Esophagus muscularis mucosa (tissue), 4 donors: ENCODE measurements around the gene GSK3B.

Experiments
- CTCF ChIP-seq, 3 experiments: fragments of 200-600 bp in 2 of 3; fragments of 450-650 bp in 1 of 3; sonication (generic) in 2 of 3; IDR thresholded peaks; one replicate each; pipeline ENCODE4 v1.5.1; 2017 to 2019; ENCODE audit warnings: antibody characterized with exemption in 3 of 3, mild to moderate bottlenecking in 2 of 3, moderate library complexity in 1 of 3
- EP300 ChIP-seq: sonication (generic); formaldehyde crosslinking; IDR thresholded peaks from one replicate; pipeline ENCODE4 v1.6.1; 2017; ENCODE audit warnings: antibody characterized with exemption
- POLR2A ChIP-seq: fragments of 450-650 bp; IDR thresholded peaks from one replicate; pipeline ENCODE4 v1.6.1; 2017; ENCODE audit warnings: antibody characterized with exemption, moderate library complexity, mild to moderate bottlenecking, low read depth
- POLR2AphosphoS5 ChIP-seq, 2 donors: sonication (generic); formaldehyde crosslinking; IDR thresholded peaks; one replicate each; pipeline ENCODE4 v1.6.1; 2017; ENCODE audit warnings: antibody characterized with exemption in 2 of 2

DNA sequence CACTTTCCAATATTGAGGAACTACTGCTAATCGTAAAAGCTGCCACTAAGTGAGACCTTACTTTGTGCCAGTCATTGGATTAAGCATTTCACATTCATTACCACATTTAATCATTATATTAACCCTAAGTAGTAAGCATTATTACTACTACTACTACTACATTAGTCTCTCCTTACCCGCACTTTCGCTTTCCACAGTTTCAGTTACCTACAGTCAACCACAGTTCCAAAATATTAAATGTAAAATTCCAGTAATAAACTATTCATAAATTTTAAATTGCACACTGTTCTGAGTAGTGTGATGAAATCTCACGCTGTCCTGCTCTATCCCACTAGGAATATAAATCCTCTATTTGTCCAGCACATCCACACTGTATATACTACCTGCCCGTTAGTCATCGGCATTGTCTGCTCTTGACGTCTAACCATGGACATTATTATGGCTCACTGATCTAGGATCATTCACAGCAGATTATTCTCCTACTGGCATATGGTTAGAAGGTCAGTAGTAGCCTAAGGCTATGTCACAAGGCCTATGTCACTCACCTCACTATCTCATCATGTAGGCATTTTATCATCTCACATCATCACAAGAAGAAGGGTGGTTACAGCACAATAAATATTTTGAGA lies 121.1 kb downstream of the GSK3B start:
- TF ChIP-seq POLR2AphosphoS5 (IDR thresholded peaks at IDR 0.05) = no peak
- no peak for TF ChIP-seq CTCF (IDR thresholded peaks at IDR 0.05)
- no peak for TF ChIP-seq EP300
- TF ChIP-seq POLR2A = no peak
